ENCODE results near the gene RHOH.

RHOH gene

GRCh38 chr4:40295572-40295971, 98.7 kb downstream of the RHOH start:
- no peak for DNase-seq (ENCODE audit: low spot score)

Data from GM03348 (cell line).